GM18951 (cell line): ENCODE measurements around the gene CYP2U1.
"Not testable (repeated sequence)": the region's sequence is repeated elsewhere in the genome, so short reads cannot be mapped to it uniquely, and the experiment has no call there.

Experiments used
- POLR2A ChIP-seq: IDR thresholded peaks from 4 replicates; pipeline ENCODE4 v1.6.1; 2011; ENCODE audit warnings: mild to moderate bottlenecking; ENCODE audit not compliant: insufficient read length, insufficient read depth; ENCODE audit errors: extremely low read depth
- in situ Hi-C: fragments of 300-500 bp; cut with MboI; formaldehyde crosslinking; loops from one replicate; pipeline ENCODE4 v1.12.0; 2022; ENCODE audit warnings: low sequenced_read_pairs, mixed read lengths, inconsistent platforms; ENCODE audit not compliant: unreplicated experiment

The CYP2U1 gene

DNA sequence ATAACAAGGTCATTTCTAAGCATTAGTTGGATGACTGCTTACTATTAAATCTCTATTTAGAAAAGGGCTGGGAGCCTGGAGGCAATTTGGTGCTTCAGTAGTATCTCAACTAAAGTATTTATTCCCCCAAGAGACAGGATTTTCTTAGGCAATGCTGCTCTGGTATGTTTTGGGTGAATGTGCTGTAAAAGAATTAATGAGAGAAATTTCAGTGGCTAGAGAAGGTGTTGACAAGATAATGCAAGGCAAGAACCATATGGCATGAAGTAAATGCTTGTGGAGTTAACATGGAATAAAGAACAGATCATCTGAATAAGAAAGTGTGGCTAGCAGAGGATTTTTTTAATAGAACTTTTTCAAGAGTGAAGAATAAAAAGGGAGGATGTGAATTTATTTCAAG lies 3.9 kb downstream of the CYP2U1 start:
- no peak for TF ChIP-seq POLR2A
- in situ Hi-C loops, result no loop called here

- in situ Hi-C loops, result no loop called here
- TF ChIP-seq POLR2A, result no peak
Measured at GRCh38 chr4:107937040-107937439, 5.7 kb downstream of the CYP2U1 start.

DNA sequence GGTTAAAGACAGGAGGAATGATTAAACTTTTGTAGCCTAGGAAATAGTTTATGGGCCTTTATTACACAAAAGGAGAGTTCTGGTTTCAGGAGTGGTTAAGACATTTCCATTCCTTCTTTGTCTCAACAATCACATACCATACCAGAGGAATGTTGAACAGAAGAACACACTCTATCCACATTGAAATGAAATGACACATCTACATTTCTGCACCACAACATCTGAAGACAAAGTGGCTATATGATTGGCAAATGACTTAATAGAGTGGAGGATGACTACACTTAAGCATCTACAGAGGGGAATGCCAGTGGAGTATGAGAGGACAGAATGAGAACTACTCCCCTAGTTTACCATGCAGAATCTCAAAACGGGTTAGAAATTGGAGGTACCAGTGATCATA lies 8.0 kb downstream of the CYP2U1 start:
- in situ Hi-C loops, result no loop called here
- TF ChIP-seq POLR2A, result no peak

DNA sequence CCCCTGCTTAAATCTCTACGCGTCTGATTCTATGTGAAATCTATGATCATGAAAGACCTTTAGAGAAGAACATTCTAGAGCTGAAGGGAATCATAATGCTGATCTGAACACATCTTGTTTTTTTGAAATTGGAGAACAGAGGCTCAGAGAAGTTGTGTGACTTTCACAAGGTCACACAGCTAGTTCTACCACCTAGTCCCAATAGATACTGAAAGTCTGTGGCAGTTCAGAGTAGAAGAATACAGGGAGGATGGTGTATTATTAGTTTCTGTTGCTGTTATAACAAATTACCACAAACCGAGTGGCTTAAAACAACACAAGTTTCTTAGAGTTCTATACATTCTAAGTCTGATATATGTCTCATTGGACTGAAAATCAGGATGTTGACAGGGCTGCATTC lies 14.5 kb downstream of the CYP2U1 start:
- in situ Hi-C loops, result no loop called here
- TF ChIP-seq POLR2A, result no peak

DNA sequence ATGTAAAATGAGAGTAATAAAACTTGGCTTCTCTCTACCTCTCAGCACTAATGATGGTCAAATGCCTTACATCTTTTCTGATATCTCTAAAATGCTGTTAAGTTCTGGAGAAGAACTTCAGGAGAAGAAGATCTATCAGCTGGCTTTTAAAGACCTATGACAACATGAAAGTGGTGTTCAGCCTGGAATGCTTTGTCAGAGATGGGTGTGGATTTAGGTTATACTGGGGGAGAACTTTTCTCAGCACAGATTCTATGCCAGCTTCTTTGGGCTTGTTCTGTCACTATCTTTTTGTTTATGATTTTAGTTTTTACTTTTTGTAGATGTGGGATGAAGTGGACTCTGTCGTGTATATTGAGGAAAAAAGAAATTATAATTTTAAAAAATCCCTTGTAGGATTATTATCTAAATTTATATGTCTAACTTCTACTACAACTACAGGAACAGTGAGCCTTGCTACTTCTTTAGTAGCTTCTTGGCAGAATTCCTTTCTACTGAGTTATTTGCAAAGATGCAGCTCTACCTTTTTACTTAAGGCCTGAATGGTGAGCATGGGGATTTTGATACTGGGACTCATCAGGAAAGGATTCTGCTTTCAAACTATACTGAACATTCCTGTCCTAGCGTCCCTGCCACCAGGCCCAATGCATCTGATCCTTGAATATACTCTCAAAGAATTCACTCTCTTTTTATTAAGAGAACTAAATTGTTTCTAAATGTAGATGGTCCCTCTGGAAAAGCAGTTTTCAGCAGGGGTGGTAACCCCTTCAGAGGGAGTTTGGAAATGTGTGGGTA lies 19.6 kb downstream of the CYP2U1 start:
- in situ Hi-C loops, result no loop called here
- TF ChIP-seq POLR2A, result no peak

GRCh38 chr4:107951551-107951950 lies 20.2 kb downstream of the CYP2U1 start:
- in situ Hi-C loops, result no loop called here
- TF ChIP-seq POLR2A, result no peak

DNA sequence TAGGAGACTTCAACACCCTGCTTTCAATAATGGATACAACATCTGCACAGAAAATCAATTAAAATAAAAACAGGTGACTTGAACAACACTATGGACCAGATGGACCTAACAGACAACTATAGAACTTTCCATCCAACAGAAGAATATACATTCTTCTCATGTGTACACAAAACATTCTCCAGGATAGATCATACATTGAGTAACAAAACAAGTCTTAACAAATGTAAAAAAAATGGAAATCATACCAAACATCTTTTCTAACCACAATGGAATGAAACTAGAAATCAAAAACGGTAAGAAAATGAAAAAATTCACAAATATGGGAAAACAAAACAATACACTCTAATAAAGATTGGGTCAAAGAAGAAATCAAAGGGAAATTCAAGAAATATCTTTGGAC lies 24.7 kb downstream of the CYP2U1 start:
- in situ Hi-C loops, result no loop called here
- TF ChIP-seq POLR2A, result no peak

- in situ Hi-C loops, result no loop called here
- no peak for TF ChIP-seq POLR2A
Measured at GRCh38 chr4:107966903-107967302, 35.6 kb downstream of the CYP2U1 start.

DNA sequence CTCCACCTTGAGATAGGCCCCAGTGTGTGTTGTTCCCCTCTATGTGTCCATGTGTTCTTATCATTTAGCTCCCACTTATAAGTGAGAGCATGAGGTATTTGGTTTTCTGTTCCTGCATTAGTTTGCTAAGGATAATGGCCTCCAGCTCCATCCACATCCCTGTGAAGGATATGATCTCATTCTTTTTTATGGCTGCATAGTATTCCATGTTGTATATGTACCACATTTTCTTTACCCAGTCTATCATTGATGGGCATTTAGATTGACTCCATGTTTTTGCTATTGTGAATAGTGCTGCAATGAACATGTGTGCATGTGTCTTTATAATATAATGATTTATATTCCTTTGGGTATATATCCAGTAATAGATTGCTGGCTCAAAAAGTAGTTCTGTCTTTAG lies 36.2 kb downstream of the CYP2U1 start:
- in situ Hi-C loops, result not testable (repeated sequence)

- in situ Hi-C loops, result not testable (repeated sequence)
Measured at GRCh38 chr4:107967921-107968320, 36.6 kb downstream of the CYP2U1 start.

DNA sequence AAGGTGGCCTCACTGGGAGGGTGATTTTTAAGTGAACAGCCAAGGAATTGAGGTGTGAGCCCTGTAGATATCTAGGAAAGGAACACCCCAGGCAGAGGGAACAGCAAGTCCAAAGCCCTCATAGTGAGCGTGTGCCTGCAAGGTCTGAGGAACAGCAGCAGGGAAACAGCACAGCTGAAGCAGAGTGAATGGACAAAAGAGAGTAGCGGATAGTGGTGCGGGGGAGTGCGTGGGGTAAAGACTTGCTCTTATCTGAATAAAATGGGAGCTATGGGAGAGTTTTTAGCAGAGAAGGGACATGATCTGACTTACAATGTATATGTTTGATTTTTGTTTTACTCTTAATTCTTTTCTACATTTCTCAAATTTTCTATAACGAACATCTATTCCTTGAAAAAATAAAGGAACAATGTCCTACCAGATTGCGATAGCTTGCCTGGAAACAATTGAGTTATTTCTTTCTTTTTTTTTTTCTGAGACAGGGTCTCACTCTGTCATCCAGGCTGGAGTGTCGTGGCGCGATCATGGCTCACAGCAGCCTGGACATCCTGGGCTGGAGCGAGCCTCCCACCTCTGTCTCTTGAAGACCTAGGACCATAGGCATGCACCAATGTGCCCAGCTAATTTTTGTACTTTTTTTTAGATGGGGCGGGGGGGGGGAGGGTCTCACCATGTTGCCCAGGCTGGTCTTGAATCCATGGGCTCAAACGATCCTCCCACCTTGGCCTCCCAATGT lies 38.9 kb downstream of the CYP2U1 start:
- in situ Hi-C loops, result no loop called here
- TF ChIP-seq POLR2A, result no peak

- in situ Hi-C loops, result no loop called here
- no peak for TF ChIP-seq POLR2A
Measured at GRCh38 chr4:107972605-107973004, 41.3 kb downstream of the CYP2U1 start.

DNA sequence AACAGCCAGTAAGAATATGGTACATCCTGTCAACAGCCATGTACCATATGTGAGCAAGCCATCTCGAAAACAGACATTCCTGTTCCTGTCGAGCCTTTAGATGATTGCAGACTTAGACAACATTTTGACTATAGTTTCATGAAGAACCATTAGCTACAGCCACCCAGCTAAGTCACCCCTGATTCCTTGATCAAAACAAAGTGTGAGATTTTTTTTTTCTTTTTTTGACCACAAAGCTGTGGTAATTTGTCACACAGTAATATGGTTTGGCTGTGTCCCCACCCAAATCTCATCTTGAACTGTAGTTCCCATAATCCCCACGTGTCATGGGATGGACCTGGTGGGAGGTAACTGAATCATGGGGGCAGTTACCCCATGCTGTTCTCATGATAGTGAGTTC lies 43.2 kb downstream of the CYP2U1 start:
- in situ Hi-C loops, result no loop called here
- no peak for TF ChIP-seq POLR2A

DNA sequence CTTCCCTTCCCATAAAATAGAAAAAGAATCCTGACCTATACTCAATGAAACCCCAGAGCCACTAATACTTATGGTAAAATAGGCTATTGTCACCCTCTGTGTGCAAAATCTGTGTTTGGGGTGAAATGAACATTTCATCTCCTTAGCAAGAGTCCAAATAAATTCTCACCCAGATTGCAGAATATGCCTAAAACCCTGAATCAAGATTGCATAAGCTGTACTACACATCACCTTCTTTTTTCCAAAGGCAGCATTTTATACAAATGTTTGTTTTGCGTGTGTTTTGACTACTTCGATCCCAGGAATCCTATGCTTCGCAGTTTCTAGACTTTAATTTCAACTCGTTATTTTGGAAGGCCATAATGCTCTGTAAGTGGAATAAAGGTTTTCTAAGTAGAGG lies 46.1 kb downstream of the CYP2U1 start:
- in situ Hi-C loops, result no loop called here
- no peak for TF ChIP-seq POLR2A

- in situ Hi-C loops, result no loop called here
- TF ChIP-seq POLR2A, result no peak
Measured at GRCh38 chr4:107977966-107978705, 46.8 kb downstream of the CYP2U1 start.
